HCT116 (cell line): ENCODE data around the gene ITGA11.

ENCODE experiments used
- FOSL1 ChIP-seq: IDR thresholded peaks from 2 replicates; pipeline ENCODE4 v1.6.1; 2012; ENCODE audit warnings: low read depth
- JUND ChIP-seq: IDR thresholded peaks from 2 replicates; pipeline ENCODE4 v1.6.1; 2012
- POLR2A ChIP-seq: IDR thresholded peaks from 2 replicates; pipeline ENCODE4 v1.7.0; 2011; ENCODE audit warnings: borderline replicate concordance; ENCODE audit not compliant: insufficient read depth, insufficient read length; ENCODE audit errors: extremely low read depth
- POLR2AphosphoS5 ChIP-seq: IDR thresholded peaks from 2 replicates; pipeline ENCODE4 v1.6.1; 2011; ENCODE audit warnings: mild to moderate bottlenecking, low read depth, low read length, moderate library complexity
- TF ChIP-seq, protein P1 (sequence below), 3 experiments: fragments of 200-600 bp in 1 of 3; sonication (generic) in 1 of 3; IDR thresholded peaks in 2 of 3; conservative IDR thresholded peaks in 1 of 3; 2 replicates each; pipeline ENCODE4 v1.5.1; 2012 to 2017; ENCODE audit warnings: low read depth in 2 of 3, low read length in 2 of 3, antibody characterized with exemption in 1 of 3, borderline replicate concordance in 1 of 3, control low read depth in 1 of 3, mild to moderate bottlenecking in 1 of 3, mixed read lengths in 1 of 3, mixed run types in 1 of 3, moderate library complexity in 1 of 3; ENCODE audit not compliant: insufficient read depth in 1 of 3

DNA sequence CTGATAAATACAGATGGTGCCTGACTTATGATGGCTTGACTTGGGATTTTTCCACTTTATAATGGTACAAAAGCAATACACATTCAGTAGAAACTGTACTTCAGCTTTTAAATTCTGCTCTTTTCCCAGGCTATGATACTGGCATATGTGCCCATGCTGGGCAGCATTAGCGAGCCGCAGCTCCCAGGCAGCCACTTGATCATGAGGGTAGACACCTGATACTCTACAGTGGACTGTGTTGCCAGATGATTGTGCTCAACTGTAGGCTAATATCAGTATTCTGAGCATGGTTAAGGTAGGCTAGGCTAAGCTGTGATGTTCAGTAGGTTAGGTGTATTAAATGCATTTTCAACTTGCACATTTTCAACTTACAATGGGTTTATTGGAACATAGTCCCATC lies 172.1 kb downstream of the ITGA11 start:
- TF ChIP-seq, protein P1, sequence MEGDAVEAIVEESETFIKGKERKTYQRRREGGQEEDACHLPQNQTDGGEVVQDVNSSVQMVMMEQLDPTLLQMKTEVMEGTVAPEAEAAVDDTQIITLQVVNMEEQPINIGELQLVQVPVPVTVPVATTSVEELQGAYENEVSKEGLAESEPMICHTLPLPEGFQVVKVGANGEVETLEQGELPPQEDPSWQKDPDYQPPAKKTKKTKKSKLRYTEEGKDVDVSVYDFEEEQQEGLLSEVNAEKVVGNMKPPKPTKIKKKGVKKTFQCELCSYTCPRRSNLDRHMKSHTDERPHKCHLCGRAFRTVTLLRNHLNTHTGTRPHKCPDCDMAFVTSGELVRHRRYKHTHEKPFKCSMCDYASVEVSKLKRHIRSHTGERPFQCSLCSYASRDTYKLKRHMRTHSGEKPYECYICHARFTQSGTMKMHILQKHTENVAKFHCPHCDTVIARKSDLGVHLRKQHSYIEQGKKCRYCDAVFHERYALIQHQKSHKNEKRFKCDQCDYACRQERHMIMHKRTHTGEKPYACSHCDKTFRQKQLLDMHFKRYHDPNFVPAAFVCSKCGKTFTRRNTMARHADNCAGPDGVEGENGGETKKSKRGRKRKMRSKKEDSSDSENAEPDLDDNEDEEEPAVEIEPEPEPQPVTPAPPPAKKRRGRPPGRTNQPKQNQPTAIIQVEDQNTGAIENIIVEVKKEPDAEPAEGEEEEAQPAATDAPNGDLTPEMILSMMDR (IDR thresholded peaks at IDR 0.05 in 2 of 3, conservative IDR thresholded peaks at IDR 0.05 in 1 of 3; ENCODE audit: borderline replicate concordance in 1 of 3, insufficient read depth in 1 of 3, low read depth in 2 of 3, low read length in 2 of 3): no peak
- no peak for TF ChIP-seq JUND
- no peak for TF ChIP-seq FOSL1
- TF ChIP-seq POLR2AphosphoS5: no peak
- no peak for TF ChIP-seq POLR2A
